GM18867 (cell line): ENCODE results near the gene C15orf61.

Experiments
- ATAC-seq: cut with Tn5 transposase; IDR thresholded peaks from one replicate; pipeline ENCODE4 v1.9.1; 2021; ENCODE audit warnings: mild to moderate bottlenecking, moderate library complexity; ENCODE audit not compliant: unreplicated experiment

C15orf61 gene

GRCh38 chr15:67579164-67579563 is 58.2 kb downstream of the C15orf61 start:
- no peak for ATAC-seq
